ENCODE results near the gene MATCAP1. TPM values are rescaled to one million over a fixed set of nuclear protein-coding genes. Genes with fewer than 3 reads are reported as not detected.

The MATCAP1 gene
- polyA plus RNA-seq, 1 of the 3 experiments (the other 2 are of a cell fraction), result 68.5 TPM

DNA sequence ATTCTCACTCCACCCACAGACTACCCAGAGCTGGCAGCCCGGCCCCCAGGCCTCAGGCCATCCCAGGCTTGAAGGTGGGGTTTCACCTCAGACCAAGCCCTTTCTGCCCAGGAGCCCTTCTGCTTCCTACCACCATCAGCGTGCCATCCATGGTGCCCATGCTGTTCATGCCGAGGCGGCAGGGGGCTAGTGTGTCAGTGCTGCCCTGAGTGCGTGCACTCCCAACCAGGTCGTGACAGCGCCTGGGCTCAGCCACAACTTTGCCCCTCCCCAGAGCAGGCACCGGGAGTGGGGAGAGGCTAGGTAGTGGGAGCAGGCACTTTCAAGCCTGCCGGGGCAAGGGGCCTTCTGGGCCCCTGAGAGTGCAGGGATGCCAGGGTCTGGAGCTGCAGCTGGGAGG, 41.4 kb downstream of the MATCAP1 start:
- DNase-seq, result no peak
- 0 out of 2 replicates have a peak, but pooled peaks cover 2% of the 10 kb centered on the region for H3K79me2 ChIP-seq (ENCODE audit: insufficient read depth)
- peaks cover 44 to 74% of the 10 kb centered on the region in 2 experiments for H3K36me3 ChIP-seq (replicated peaks in 1 of 2; ENCODE audit: control insufficient read depth in 1 of 2, insufficient read depth in 2 of 2, low read length in 1 of 2)
- no peak overlapping the region for H2AFZ ChIP-seq (ENCODE audit: low read depth)
- no peaks in the 10 kb centered on the region for H3K9me2 ChIP-seq
- no peaks in the 10 kb centered on the region for H3K9me3 ChIP-seq
- TF ChIP-seq, protein P1, sequence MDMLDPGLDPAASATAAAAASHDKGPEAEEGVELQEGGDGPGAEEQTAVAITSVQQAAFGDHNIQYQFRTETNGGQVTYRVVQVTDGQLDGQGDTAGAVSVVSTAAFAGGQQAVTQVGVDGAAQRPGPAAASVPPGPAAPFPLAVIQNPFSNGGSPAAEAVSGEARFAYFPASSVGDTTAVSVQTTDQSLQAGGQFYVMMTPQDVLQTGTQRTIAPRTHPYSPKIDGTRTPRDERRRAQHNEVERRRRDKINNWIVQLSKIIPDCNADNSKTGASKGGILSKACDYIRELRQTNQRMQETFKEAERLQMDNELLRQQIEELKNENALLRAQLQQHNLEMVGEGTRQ (IDR thresholded peaks at IDR 0.05; ENCODE audit: borderline replicate concordance, low read depth, low read length), result no peak
- H3K4me3 ChIP-seq (ENCODE audit: low read depth in 2 of 2, low read length in 1 of 2), result no peak overlapping the region
- no peak overlapping the region for H3K9ac ChIP-seq
- H3F3A ChIP-seq (replicated peaks; ENCODE audit: insufficient read depth), result no peaks in the 10 kb centered on the region
- ChIA-PET POLR2A (no interaction called here), CTCF (interaction anchor here (1.4 to 7.9 kb wide), 2 partner anchors 13 to 195 kb away, joined by 4 to 50 read pairs; no protein-coding TSS in a partner anchor)
- no peaks in the 10 kb centered on the region for H4K20me1 ChIP-seq (ENCODE audit: insufficient read depth)
- H3K27ac ChIP-seq (ENCODE audit: low read depth in 2 of 2, low read length in 1 of 2), result no peak overlapping the region
- H3K4me1 ChIP-seq (ENCODE audit: control insufficient read depth in 1 of 2, insufficient read depth in 2 of 2, low read depth in 1 of 2, low read length in 1 of 2), result no peaks in the 10 kb centered on the region
- WGBS (ENCODE audit: low lambda C conversion rate), result 100% methylated on average over 2 of the region's 9 CpGs
- no peaks in the 10 kb centered on the region for H3K27me3 ChIP-seq (ENCODE audit: insufficient read depth)
- no peak overlapping the region for H3K4me2 ChIP-seq

- H3K9me2 ChIP-seq, result no peaks in the 10 kb centered on the region
- no peaks in the 10 kb centered on the region for H3K27me3 ChIP-seq (ENCODE audit: insufficient read depth)
- H3K27ac ChIP-seq (ENCODE audit: low read depth in 2 of 2, low read length in 1 of 2), result no peak overlapping the region
- 96% methylated on average over 8 of the region's 13 CpGs for WGBS (ENCODE audit: low lambda C conversion rate)
- 0 out of 2 replicates have a peak, but pooled peaks cover 2% of the 10 kb centered on the region for H3K79me2 ChIP-seq (ENCODE audit: insufficient read depth)
- POLR2A ChIA-PET, result interaction anchor here (1.3 kb wide), 1 partner anchor 10 kb away, joined by 4 read pairs; the partner anchor contains the start of gene B3GNT9
- H3K4me2 ChIP-seq, result no peak overlapping the region
- H3K4me3 ChIP-seq (ENCODE audit: low read depth in 2 of 2, low read length in 1 of 2), result no peak overlapping the region
- H4K20me1 ChIP-seq (ENCODE audit: insufficient read depth), result no peaks in the 10 kb centered on the region
- H3K36me3 ChIP-seq (replicated peaks in 1 of 2; ENCODE audit: control insufficient read depth in 1 of 2, insufficient read depth in 2 of 2, low read length in 1 of 2), result peaks cover 43 to 66% of the 10 kb centered on the region in 2 experiments
- H3K4me1 ChIP-seq (ENCODE audit: control insufficient read depth in 1 of 2, insufficient read depth in 2 of 2, low read depth in 1 of 2, low read length in 1 of 2), result no peaks in the 10 kb centered on the region
- DNase-seq, result no peak
- H3F3A ChIP-seq (replicated peaks; ENCODE audit: insufficient read depth), result no peaks in the 10 kb centered on the region
- H2AFZ ChIP-seq (ENCODE audit: low read depth), result no peak overlapping the region
- H3K9ac ChIP-seq, result no peak overlapping the region
- H3K9me3 ChIP-seq, result no peaks in the 10 kb centered on the region
- CTCF ChIA-PET, result interaction anchor here (1.1 to 7.9 kb wide), 4 partner anchors 14 to 194 kb away, joined by 3 to 50 read pairs (median 6); partner anchors contain the start of genes FBXL8 and TRADD
- TF ChIP-seq, protein P2, sequence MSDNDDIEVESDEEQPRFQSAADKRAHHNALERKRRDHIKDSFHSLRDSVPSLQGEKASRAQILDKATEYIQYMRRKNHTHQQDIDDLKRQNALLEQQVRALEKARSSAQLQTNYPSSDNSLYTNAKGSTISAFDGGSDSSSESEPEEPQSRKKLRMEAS (IDR thresholded peaks at IDR 0.05; ENCODE audit: low read depth), result no peak
- TF ChIP-seq ELF1 (IDR thresholded peaks at IDR 0.05), result no peak
- no peak for TF ChIP-seq CHD2 (IDR thresholded peaks at IDR 0.05; ENCODE audit: low read length, partially characterized antibody)
- TF ChIP-seq MEF2A (IDR thresholded peaks at IDR 0.05; ENCODE audit: borderline replicate concordance, low read depth), result no peak
- TF ChIP-seq SIN3A (IDR thresholded peaks at IDR 0.05; ENCODE audit: borderline replicate concordance, low read depth, low read length), result no peak
- no peak for TF ChIP-seq NRF1 (IDR thresholded peaks at IDR 0.05; ENCODE audit: low read depth, low read length)
- TF ChIP-seq RFX5 (IDR thresholded peaks at IDR 0.05; ENCODE audit: low read length), result no peak
- no peak for TF ChIP-seq EP300 (IDR thresholded peaks at IDR 0.05; ENCODE audit: borderline replicate concordance in 1 of 2, low read depth in 1 of 2, low read length in 1 of 2)
- TF ChIP-seq JUND (IDR thresholded peaks at IDR 0.05), result no peak
- TF ChIP-seq, protein P3, sequence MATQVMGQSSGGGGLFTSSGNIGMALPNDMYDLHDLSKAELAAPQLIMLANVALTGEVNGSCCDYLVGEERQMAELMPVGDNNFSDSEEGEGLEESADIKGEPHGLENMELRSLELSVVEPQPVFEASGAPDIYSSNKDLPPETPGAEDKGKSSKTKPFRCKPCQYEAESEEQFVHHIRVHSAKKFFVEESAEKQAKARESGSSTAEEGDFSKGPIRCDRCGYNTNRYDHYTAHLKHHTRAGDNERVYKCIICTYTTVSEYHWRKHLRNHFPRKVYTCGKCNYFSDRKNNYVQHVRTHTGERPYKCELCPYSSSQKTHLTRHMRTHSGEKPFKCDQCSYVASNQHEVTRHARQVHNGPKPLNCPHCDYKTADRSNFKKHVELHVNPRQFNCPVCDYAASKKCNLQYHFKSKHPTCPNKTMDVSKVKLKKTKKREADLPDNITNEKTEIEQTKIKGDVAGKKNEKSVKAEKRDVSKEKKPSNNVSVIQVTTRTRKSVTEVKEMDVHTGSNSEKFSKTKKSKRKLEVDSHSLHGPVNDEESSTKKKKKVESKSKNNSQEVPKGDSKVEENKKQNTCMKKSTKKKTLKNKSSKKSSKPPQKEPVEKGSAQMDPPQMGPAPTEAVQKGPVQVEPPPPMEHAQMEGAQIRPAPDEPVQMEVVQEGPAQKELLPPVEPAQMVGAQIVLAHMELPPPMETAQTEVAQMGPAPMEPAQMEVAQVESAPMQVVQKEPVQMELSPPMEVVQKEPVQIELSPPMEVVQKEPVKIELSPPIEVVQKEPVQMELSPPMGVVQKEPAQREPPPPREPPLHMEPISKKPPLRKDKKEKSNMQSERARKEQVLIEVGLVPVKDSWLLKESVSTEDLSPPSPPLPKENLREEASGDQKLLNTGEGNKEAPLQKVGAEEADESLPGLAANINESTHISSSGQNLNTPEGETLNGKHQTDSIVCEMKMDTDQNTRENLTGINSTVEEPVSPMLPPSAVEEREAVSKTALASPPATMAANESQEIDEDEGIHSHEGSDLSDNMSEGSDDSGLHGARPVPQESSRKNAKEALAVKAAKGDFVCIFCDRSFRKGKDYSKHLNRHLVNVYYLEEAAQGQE (IDR thresholded peaks at IDR 0.05; ENCODE audit: low read depth, low read length), result no peak
- TF ChIP-seq IRF3 (IDR thresholded peaks at IDR 0.05; ENCODE audit: low read depth, low read length), result no peak
- no peak for TF ChIP-seq PBX3 (IDR thresholded peaks at IDR 0.05)
- no peak for TF ChIP-seq CTCF (IDR thresholded peaks at IDR 0.05)
- TF ChIP-seq, protein P1 (IDR thresholded peaks at IDR 0.05; ENCODE audit: borderline replicate concordance, low read depth, low read length), result no peak
- TF ChIP-seq TEAD4 (IDR thresholded peaks at IDR 0.05; ENCODE audit: borderline replicate concordance, insufficient read depth), result no peak
- no peak for TF ChIP-seq GATA2 (CRISPR knock-in tag; IDR thresholded peaks at IDR 0.05)
- TF ChIP-seq YY1 (IDR thresholded peaks at IDR 0.05; ENCODE audit: low read depth), result no peak
These were observed 42.4 kb downstream of the MATCAP1 start for GRCh38 chr16:67141391-67141790.

Measured in SK-N-SH (cell line).